ENCODE measurements around the gene ARCN1.
"Not testable (repeated sequence)": the region's sequence is repeated elsewhere in the genome, so short reads cannot be mapped to it uniquely, and the experiment has no call there.

The ARCN1 gene

GRCh38 chr11:118610225-118610772 is 38.1 kb downstream of the ARCN1 start:
- peak overlapping the region; percentile 46 for H3K4me2 ChIP-seq (ENCODE audit: insufficient read depth, low read length)

DNA sequence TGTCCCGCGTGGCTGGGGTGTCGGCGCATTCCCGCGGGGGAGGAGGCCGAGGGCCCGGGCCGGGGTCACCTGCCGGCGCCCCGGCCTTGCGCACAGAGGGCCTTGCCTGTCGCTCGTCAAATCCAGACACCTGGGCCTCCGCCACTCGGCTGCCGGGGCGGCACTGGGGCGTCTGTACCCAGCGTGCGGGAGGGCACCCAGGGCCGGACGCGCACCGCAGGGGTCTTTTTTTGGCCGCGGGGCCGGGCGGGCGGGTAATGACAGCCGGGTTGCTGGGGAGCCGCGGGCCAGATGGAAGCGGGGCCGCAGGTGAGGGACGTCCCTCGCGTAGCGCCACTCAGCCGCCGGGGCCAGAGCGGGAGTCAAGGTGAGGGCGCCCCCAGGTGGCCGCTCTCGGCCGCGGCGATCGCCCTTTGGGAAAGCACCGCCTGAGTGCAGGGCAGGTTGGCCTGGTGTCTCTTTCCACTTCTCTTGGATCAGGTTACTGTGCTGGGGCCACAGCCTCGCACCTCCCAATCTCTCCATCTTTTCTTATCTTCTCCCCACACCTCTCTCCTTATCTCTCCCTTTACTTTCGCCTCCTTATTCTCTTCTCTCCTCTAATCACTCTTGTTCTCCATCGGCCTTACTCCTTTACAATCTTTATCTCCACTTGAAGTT is 38.7 kb downstream of the ARCN1 start:
- Histone ChIP-seq H3K4me3 (ENCODE audit: low read depth in 1 of 2, low read length in 2 of 2) (no peak overlapping the region), H4K20me1 (ENCODE audit: insufficient read depth, low read length) (peaks cover 11% of the 10 kb centered on the region), H3K79me2 (ENCODE audit: insufficient read depth, low read length) (no peaks in the 10 kb centered on the region), H3K4me2 (ENCODE audit: insufficient read depth, low read length) (peak overlapping the region; percentile 46), H2AFZ (ENCODE audit: low read depth, low read length) (no peak overlapping the region), H3K4me1 (ENCODE audit: insufficient read depth, low read length) (peaks cover 24% of the 10 kb centered on the region), H3K9ac (ENCODE audit: low read depth, low read length) (no peak overlapping the region), H3K27ac (ENCODE audit: low read length) (no peak overlapping the region), H3K27me3 (ENCODE audit: insufficient read depth, low read length, poor library complexity) (peaks cover 76% of the 10 kb centered on the region), H3K9me3 (ENCODE audit: insufficient read depth, low read length, severe bottlenecking) (no peaks in the 10 kb centered on the region), H3K36me3 (ENCODE audit: insufficient read depth, low read length) (no peaks in the 10 kb centered on the region)
- DNase-seq, result peak; percentile 64
- peak; percentile 66 for ATAC-seq (ENCODE audit: insufficient read depth, low read depth)
- TF ChIP-seq CTCF (IDR thresholded peaks at IDR 0.05; ENCODE audit: borderline replicate concordance, extremely low read depth, low read length, poor library complexity, severe bottlenecking), result peak; percentile 84
- TF ChIP-seq EZH2 (IDR thresholded peaks at IDR 0.05; ENCODE audit: borderline replicate concordance, low read depth, low read length, severe bottlenecking), result no peak

More at GRCh38 chr11:118610225-118610772, 38.1 kb downstream of the ARCN1 start:
- Histone ChIP-seq H4K20me1 (ENCODE audit: insufficient read depth, low read length) (peaks cover 11% of the 10 kb centered on the region), H2AFZ (ENCODE audit: low read depth, low read length) (no peak overlapping the region), H3K4me1 (ENCODE audit: insufficient read depth, low read length) (peaks cover 24% of the 10 kb centered on the region), H3K36me3 (ENCODE audit: insufficient read depth, low read length) (no peaks in the 10 kb centered on the region), H3K9me3 (ENCODE audit: insufficient read depth, low read length, severe bottlenecking) (no peaks in the 10 kb centered on the region), H3K27me3 (ENCODE audit: insufficient read depth, low read length, poor library complexity) (peaks cover 79% of the 10 kb centered on the region), H3K27ac (ENCODE audit: low read length) (no peak overlapping the region), H3K9ac (ENCODE audit: low read depth, low read length) (no peak overlapping the region), H3K79me2 (ENCODE audit: insufficient read depth, low read length) (no peaks in the 10 kb centered on the region), H3K4me3 (ENCODE audit: low read depth in 1 of 2, low read length in 2 of 2) (no peak overlapping the region)
- DNase-seq (no peak), ATAC-seq (ENCODE audit: insufficient read depth, low read depth) (no peak)
- TF ChIP-seq CTCF (IDR thresholded peaks at IDR 0.05; ENCODE audit: borderline replicate concordance, extremely low read depth, low read length, poor library complexity, severe bottlenecking) (no peak), EZH2 (IDR thresholded peaks at IDR 0.05; ENCODE audit: borderline replicate concordance, low read depth, low read length, severe bottlenecking) (no peak)

- DNase-seq; H3K4me2 ChIP-seq (ENCODE audit: insufficient read depth, low read length); H3K4me3 ChIP-seq (ENCODE audit: low read depth in 1 of 2, low read length in 2 of 2); H3K79me2 ChIP-seq (ENCODE audit: insufficient read depth, low read length); H2AFZ ChIP-seq (ENCODE audit: low read depth, low read length); H3K27ac ChIP-seq (ENCODE audit: low read length); H3K9me3 ChIP-seq (ENCODE audit: insufficient read depth, low read length, severe bottlenecking); H3K36me3 ChIP-seq (ENCODE audit: insufficient read depth, low read length); H3K9ac ChIP-seq (ENCODE audit: low read depth, low read length); ATAC-seq (ENCODE audit: insufficient read depth, low read depth): not testable (repeated sequence)
- Histone ChIP-seq H3K27me3 (ENCODE audit: insufficient read depth, low read length, poor library complexity) (peaks cover 73% of the 10 kb centered on the region), H4K20me1 (ENCODE audit: insufficient read depth, low read length) (peaks cover 11% of the 10 kb centered on the region), H3K4me1 (ENCODE audit: insufficient read depth, low read length) (peaks cover 24% of the 10 kb centered on the region)
These were observed 39.2 kb downstream of the ARCN1 start for GRCh38 chr11:118611433-118611795.

GRCh38 chr11:118612378-118612777 is 40.2 kb downstream of the ARCN1 start:
- peaks cover 11% of the 10 kb centered on the region for H4K20me1 ChIP-seq (ENCODE audit: insufficient read depth, low read length)
- H3K27ac ChIP-seq (ENCODE audit: low read length), result no peak overlapping the region
- H3K36me3 ChIP-seq (ENCODE audit: insufficient read depth, low read length), result no peaks in the 10 kb centered on the region
- DNase-seq (no peak), ATAC-seq (ENCODE audit: insufficient read depth, low read depth) (no peak)
- H3K9me3 ChIP-seq (ENCODE audit: insufficient read depth, low read length, severe bottlenecking), result no peaks in the 10 kb centered on the region
- H3K9ac ChIP-seq (ENCODE audit: low read depth, low read length), result no peak overlapping the region
- no peaks in the 10 kb centered on the region for H3K79me2 ChIP-seq (ENCODE audit: insufficient read depth, low read length)
- H2AFZ ChIP-seq (ENCODE audit: low read depth, low read length), result no peak overlapping the region
- H3K27me3 ChIP-seq (ENCODE audit: insufficient read depth, low read length, poor library complexity), result peaks cover 65% of the 10 kb centered on the region
- peaks cover 24% of the 10 kb centered on the region for H3K4me1 ChIP-seq (ENCODE audit: insufficient read depth, low read length)
- no peak overlapping the region for H3K4me3 ChIP-seq (ENCODE audit: low read depth in 1 of 2, low read length in 2 of 2)
- TF ChIP-seq EZH2 (IDR thresholded peaks at IDR 0.05; ENCODE audit: borderline replicate concordance, low read depth, low read length, severe bottlenecking), result no peak
- no peak for TF ChIP-seq CTCF (IDR thresholded peaks at IDR 0.05; ENCODE audit: borderline replicate concordance, extremely low read depth, low read length, poor library complexity, severe bottlenecking)
- no peak overlapping the region for H3K4me2 ChIP-seq (ENCODE audit: insufficient read depth, low read length)

Measured in DND-41 (cell line).